Hepatocyte (in vitro differentiated cells): ENCODE data around the gene ATF4. TPM values are rescaled to one million over a fixed set of nuclear protein-coding genes. Genes with fewer than 3 reads are reported as not detected.

Experiments
- DNase-seq: peaks from one replicate; pipeline ENCODE4 v3.0.0-alpha.2; 2016; ENCODE audit warnings: low spot score
- H2AFZ ChIP-seq: fragments of 200-600 bp; sonication (generic); 2 replicates; pipeline ENCODE4 v1.6.0; 2016; ENCODE audit warnings: antibody characterized with exemption, mild to moderate bottlenecking
- H3K27ac ChIP-seq: fragments of 200-600 bp; sonication (generic); 2 replicates; pipeline ENCODE4 v1.5.1; 2016; ENCODE audit warnings: mild to moderate bottlenecking
- H3K27me3 ChIP-seq: fragments of 200-600 bp; sonication (generic); 2 replicates; pipeline ENCODE4 v1.6.1; 2016
- H3K36me3 ChIP-seq: fragments of 200-600 bp; sonication (generic); replicated peaks from 2 replicates; pipeline ENCODE4 v1.5.1; 2016; ENCODE audit warnings: low read depth; ENCODE audit not compliant: insufficient read depth
- H3K4me1 ChIP-seq: fragments of 200-600 bp; sonication (generic); 2 replicates; pipeline ENCODE4 v1.5.1; 2016; ENCODE audit warnings: mild to moderate bottlenecking, moderate library complexity; ENCODE audit not compliant: insufficient read depth
- H3K4me2 ChIP-seq: fragments of 200-600 bp; sonication (generic); 2 replicates; pipeline ENCODE4 v1.6.0; 2016
- H3K4me3 ChIP-seq: fragments of 200-600 bp; sonication (generic); 2 replicates; pipeline ENCODE4 v1.5.1; 2016; ENCODE audit warnings: mild to moderate bottlenecking
- H3K79me2 ChIP-seq: fragments of 200-600 bp; sonication (generic); 2 replicates; pipeline ENCODE4 v1.6.0; 2017; ENCODE audit warnings: mild to moderate bottlenecking
- H3K9me2 ChIP-seq: fragments of 200-600 bp; sonication (generic); replicated peaks from 2 replicates; pipeline ENCODE4 v1.6.0; 2017; ENCODE audit warnings: mild to moderate bottlenecking; ENCODE audit not compliant: insufficient read depth
- H3K9me3 ChIP-seq: fragments of 200-600 bp; sonication (generic); 2 replicates; pipeline ENCODE4 v1.5.1; 2016; ENCODE audit warnings: low read depth, mild to moderate bottlenecking
- H4K20me1 ChIP-seq: fragments of 200-600 bp; sonication (generic); 2 replicates; pipeline ENCODE4 v1.6.0; 2016; ENCODE audit warnings: mild to moderate bottlenecking; ENCODE audit not compliant: insufficient read depth, poor library complexity, severe bottlenecking
- EZH2 ChIP-seq: fragments of 200-600 bp; sonication (generic); IDR thresholded peaks from 2 replicates; pipeline ENCODE4 v1.6.1; 2016; ENCODE audit warnings: antibody characterized with exemption, mild to moderate bottlenecking, borderline replicate concordance
- EZH2phosphoT487 ChIP-seq: fragments of 200-600 bp; sonication (generic); IDR thresholded peaks from one replicate; pipeline ENCODE4 v1.6.1; 2018; ENCODE audit warnings: antibody characterized with exemption, mild to moderate bottlenecking, low read depth, moderate library complexity; ENCODE audit not compliant: unreplicated experiment, severe bottlenecking
- WGBS: methylation state at CpG from one replicate; pipeline ENCODE4 v1.1.6; 2016; ENCODE audit warnings: low lambda C conversion rate; ENCODE audit errors: missing lambda C conversion rate; 5-methylcytosine and 5-hydroxymethylcytosine counted together
- polyA plus RNA-seq: library from polyadenylated mRNA; unstranded; fragments of >200 nt; fragmentation: Nextera tagmentation; extraction: Ambion mirVana; gene quantifications from 2 replicates; pipeline ENCODE4 v1.2.1, GENCODE V29; 2016
- total RNA-seq: library from RNA; depleted of rRNA; stranded (reverse); fragments of >200 nt; gene quantifications from 2 replicates; pipeline ENCODE4 v1.2.3, GENCODE V29; 2014
- TF ChIP-seq, protein P1 (sequence below): fragments of 200-600 bp; sonication (generic); IDR thresholded peaks from 2 replicates; pipeline ENCODE4 v1.5.1; 2016; ENCODE audit warnings: antibody characterized with exemption, mild to moderate bottlenecking; ENCODE audit not compliant: poor library complexity

ATF4 gene, protein sequence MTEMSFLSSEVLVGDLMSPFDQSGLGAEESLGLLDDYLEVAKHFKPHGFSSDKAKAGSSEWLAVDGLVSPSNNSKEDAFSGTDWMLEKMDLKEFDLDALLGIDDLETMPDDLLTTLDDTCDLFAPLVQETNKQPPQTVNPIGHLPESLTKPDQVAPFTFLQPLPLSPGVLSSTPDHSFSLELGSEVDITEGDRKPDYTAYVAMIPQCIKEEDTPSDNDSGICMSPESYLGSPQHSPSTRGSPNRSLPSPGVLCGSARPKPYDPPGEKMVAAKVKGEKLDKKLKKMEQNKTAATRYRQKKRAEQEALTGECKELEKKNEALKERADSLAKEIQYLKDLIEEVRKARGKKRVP
- total RNA-seq = 231 and 271 TPM in 2 replicates
- 144 and 170 TPM in 2 replicates for polyA plus RNA-seq

DNA sequence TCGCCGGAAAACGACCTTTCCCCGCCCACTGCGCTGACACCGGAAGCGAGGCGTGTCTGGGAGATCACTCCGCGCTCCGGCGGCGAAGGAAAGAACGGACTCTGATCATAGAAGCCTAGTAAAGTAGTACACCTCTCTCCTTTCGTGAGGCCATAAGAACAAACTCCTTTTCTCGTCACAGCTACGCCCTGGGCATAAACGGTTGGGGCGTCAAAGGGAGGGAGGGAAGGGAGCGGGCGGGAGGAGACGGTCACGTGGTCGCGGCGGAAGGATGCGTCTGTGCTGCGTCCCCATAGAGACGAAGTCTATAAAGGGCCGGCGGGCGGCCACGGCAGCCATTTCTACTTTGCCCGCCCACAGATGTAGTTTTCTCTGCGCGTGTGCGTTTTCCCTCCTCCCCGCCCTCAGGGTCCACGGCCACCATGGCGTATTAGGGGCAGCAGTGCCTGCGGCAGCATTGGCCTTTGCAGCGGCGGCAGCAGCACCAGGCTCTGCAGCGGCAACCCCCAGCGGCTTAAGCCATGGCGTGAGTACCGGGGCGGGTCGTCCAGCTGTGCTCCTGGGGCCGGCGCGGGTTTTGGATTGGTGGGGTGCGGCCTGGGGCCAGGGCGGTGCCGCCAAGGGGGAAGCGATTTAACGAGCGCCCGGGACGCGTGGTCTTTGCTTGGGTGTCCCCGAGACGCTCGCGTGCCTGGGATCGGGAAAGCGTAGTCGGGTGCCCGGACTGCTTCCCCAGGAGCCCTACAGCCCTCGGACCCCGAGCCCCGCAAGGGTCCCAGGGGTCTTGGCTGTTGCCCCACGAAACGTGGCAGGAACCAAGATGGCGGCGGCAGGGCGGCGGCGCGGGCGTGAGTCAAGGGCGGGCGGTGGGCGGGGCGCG is at the start of gene ATF4:
TSS of gene ATF4 (plus strand) at position 337 of the 880 bp plus-strand sequence. CDS start 884 bp downstream, outside the sequence.
- Histone ChIP-seq H3K36me3 (peaks cover 9% of the 10 kb centered on the region), H2AFZ (peak within 1 kb of the TSS; percentile 79), H4K20me1 (peaks cover 48% of the 10 kb centered on the region), H3K27me3 (no peaks in the 10 kb centered on the region), H3K79me2 (peaks cover 80% of the 10 kb centered on the region), H3K9me2 (no peaks in the 10 kb centered on the region), H3K4me3 (peak within 1 kb of the TSS; percentile 96), H3K9me3 (no peaks in the 10 kb centered on the region), H3K4me2 (peak within 1 kb of the TSS; percentile 99), H3K27ac (peak within 1 kb of the TSS; percentile 99), H3K4me1 (peaks cover 29% of the 10 kb centered on the region)
- TF ChIP-seq, protein P1, sequence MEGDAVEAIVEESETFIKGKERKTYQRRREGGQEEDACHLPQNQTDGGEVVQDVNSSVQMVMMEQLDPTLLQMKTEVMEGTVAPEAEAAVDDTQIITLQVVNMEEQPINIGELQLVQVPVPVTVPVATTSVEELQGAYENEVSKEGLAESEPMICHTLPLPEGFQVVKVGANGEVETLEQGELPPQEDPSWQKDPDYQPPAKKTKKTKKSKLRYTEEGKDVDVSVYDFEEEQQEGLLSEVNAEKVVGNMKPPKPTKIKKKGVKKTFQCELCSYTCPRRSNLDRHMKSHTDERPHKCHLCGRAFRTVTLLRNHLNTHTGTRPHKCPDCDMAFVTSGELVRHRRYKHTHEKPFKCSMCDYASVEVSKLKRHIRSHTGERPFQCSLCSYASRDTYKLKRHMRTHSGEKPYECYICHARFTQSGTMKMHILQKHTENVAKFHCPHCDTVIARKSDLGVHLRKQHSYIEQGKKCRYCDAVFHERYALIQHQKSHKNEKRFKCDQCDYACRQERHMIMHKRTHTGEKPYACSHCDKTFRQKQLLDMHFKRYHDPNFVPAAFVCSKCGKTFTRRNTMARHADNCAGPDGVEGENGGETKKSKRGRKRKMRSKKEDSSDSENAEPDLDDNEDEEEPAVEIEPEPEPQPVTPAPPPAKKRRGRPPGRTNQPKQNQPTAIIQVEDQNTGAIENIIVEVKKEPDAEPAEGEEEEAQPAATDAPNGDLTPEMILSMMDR = no peak
- TF ChIP-seq EZH2 (no peak), EZH2phosphoT487 (no peak)
- peak; percentile 94 for DNase-seq
- 1% methylated on average over 66 of the region's 86 CpGs for WGBS

DNA sequence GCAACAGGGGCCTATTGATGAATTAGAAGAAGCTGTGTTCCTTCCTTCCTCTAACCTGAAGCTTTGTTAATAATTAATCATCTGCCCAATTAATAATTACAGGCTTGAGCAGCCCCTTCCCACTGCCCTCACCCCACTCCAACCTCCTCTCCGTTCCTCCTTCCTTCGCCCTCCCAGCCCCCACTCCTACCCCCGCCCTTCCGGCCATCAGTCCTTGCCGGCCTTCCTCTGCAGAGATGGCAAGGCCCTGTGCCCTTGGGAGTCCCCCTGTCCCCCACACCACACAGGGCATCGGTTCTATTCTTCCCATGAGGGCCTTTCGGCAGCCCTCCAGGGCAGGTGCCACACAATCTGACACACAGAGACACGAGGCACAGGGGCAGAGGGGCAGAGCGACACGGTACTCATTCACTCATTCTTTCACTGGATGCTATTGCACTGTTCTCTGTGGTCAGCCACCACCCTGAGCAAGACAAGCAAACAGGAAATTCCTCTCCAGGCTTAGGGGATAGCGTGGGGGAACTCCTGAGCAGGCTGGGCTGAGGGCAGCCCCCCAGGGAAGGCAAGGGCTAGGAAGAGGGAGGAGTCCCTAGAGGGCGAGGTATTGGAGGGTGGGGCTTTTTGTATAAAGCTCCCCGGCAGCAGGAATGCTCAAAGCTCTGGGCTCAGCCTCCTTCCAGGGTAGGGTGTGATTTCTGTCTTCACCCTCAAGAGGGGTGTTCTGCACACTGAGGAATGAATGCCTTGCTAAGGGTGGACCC is 48.8 kb upstream of the ATF4 start:
- Histone ChIP-seq H3K27ac (peak overlapping the region; percentile 98), H3K4me2 (peak overlapping the region; percentile 69), H3K4me3 (no peak overlapping the region), H3K27me3 (no peaks in the 10 kb centered on the region), H3K4me1 (peaks cover 84% of the 10 kb centered on the region), H4K20me1 (no peaks in the 10 kb centered on the region), H2AFZ (no peak overlapping the region), H3K79me2 (peaks cover 35% of the 10 kb centered on the region), H3K36me3 (no peaks in the 10 kb centered on the region), H3K9me2 (no peaks in the 10 kb centered on the region), H3K9me3 (no peaks in the 10 kb centered on the region)
- 18% methylated on average over 13 of the region's 13 CpGs for WGBS
- DNase-seq = peak; percentile 72
- TF ChIP-seq, protein P1 = no peak
- TF ChIP-seq EZH2 = no peak
- TF ChIP-seq EZH2phosphoT487 = no peak

DNA sequence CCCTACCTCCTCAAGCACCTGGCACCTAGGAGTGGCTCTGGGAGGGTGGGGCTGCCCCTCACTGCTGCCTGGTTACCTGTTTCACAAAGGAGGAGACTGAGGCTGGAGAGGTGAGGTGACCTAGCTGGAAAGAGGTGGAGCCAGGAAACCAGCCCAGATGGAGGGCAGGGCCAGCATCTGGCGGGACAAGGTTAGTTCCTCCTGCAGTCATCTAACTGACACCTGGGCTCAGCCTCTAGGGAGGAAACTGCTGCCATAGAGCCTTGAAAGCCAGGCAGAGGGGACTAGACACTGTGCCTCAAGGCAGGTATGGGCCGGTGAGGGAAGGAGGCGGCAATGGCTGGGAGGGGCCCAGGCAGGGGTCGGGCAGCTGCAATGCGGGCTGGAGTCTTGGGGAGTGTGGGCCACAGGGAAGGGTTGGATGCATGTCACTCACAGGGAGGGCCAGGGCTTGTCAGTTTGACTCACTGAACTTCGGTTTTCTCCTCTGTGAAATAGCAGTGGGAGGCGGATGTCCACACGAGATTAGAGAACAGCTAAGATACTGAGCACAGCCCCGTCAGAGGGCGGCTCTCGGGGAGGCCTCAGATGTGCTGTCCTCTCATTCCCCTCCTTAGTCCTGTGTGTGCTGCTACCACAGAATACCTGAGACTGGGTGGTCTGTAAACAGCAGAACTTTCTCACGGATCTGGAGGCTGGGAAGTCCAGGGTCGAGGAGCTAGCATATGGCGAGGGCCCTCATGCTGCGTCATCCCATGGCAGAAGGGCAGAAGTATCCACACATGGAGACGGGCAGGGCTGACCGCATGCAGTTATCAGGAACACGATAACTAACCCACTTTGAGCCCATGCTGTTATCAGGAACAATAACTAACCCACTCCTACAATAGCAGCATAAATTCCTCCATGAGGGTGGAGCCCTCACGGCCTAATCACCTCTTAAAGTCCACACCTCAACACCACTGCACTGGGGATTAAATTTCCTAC is 47.5 kb upstream of the ATF4 start:
- H3K4me1 ChIP-seq = peaks cover 84% of the 10 kb centered on the region
- H2AFZ ChIP-seq = no peak overlapping the region
- H3K27ac ChIP-seq = peak overlapping the region; percentile 98
- H3K9me2 ChIP-seq = no peaks in the 10 kb centered on the region
- DNase-seq = peak; percentile 75
- 36% methylated on average over 19 of the region's 19 CpGs for WGBS
- no peaks in the 10 kb centered on the region for H4K20me1 ChIP-seq
- H3K27me3 ChIP-seq = no peaks in the 10 kb centered on the region
- peak overlapping the region; percentile 69 for H3K4me2 ChIP-seq
- H3K79me2 ChIP-seq = peaks cover 42% of the 10 kb centered on the region
- TF ChIP-seq EZH2phosphoT487 (no peak), EZH2 (no peak)
- TF ChIP-seq, protein P1 = no peak
- H3K4me3 ChIP-seq = no peak overlapping the region
- H3K9me3 ChIP-seq = no peaks in the 10 kb centered on the region
- H3K36me3 ChIP-seq = no peaks in the 10 kb centered on the region
